ENCODE measurements around the gene ZNF571. TPM values are rescaled to one million over a fixed set of nuclear protein-coding genes. Genes with fewer than 3 reads are reported as not detected.

ZNF571 gene
- total RNA-seq, 3 donors from 2014 or later, result 1.1 to 1.3 (median 1.3) TPM

Other genes starting within 250 kb of the ZNF571 start
- gene ZNF527, start 223.7 kb downstream of the ZNF571 start, total RNA-seq, result 1 to 10 TPM; 3.7 to 4.5 (median 3.8) TPM
- gene ZNF569, start 127.3 kb downstream of the ZNF571 start, total RNA-seq, result 1 to 10 TPM; 4.8 to 5.3 (median 5.1) TPM
- gene ZNF570, start 125.4 kb downstream of the ZNF571 start, total RNA-seq, result 1 to 10 TPM; 3.2 to 3.8 (median 3.3) TPM
- 1 to 10 TPM; 2.2 to 3.4 (median 3.2) TPM for gene ZNF793, start 87.9 kb downstream of the ZNF571 start, total RNA-seq
- 1 to 10 TPM in 1 of 3 donors, under 1 TPM in 2; 0.45 to 1.0 (median 0.53) TPM for gene ZNF540, start 84 bp upstream of the ZNF571 start, total RNA-seq
- gene ZFP30, start 60.7 kb upstream of the ZNF571 start, total RNA-seq, result 1 to 10 TPM; 4.1 to 4.2 (median 4.1) TPM
- gene ZNF607, start 125.0 kb upstream of the ZNF571 start, total RNA-seq, result 1 to 10 TPM; 3.8 to 4.6 (median 4.0) TPM
- gene ZNF573, start 184.8 kb upstream of the ZNF571 start, total RNA-seq, result 10 to 100 TPM in 2 of 3 donors, 1 to 10 TPM in 1; 9.1 to 12.1 (median 10.6) TPM

All from activated T-cell treated with anti-CD3 and anti-CD28 coated beads, Interleukin-2, amount 50 U/mL, for 4 hours (primary cell).